Loucy (cell line): ENCODE results near the gene COL17A1.

Source experiments
- H2AFZ ChIP-seq: fragments of 200-600 bp; sonication (generic); 2 replicates; pipeline ENCODE4 v1.6.0; 2016; ENCODE audit warnings: antibody characterized with exemption, mild to moderate bottlenecking, low read length, moderate library complexity
- H3F3A ChIP-seq: fragments of 200-600 bp; 2 replicates; pipeline ENCODE4 v1.6.0; 2016; ENCODE audit warnings: antibody characterized with exemption, low read depth, mild to moderate bottlenecking
- H3K27me3 ChIP-seq: fragments of 200-600 bp; sonication (generic); 2 replicates; pipeline ENCODE4 v1.6.1; 2014; ENCODE audit warnings: low read length, mild to moderate bottlenecking; ENCODE audit not compliant: insufficient read depth, poor library complexity, severe bottlenecking
- H3K36me3 ChIP-seq: fragments of 200-600 bp; sonication (generic); 2 replicates; pipeline ENCODE4 v1.6.1; 2016; ENCODE audit warnings: low read length; ENCODE audit not compliant: insufficient read depth
- H3K4me1 ChIP-seq: fragments of 200-600 bp; sonication (generic); 2 replicates; pipeline ENCODE4 v1.5.1; 2014; ENCODE audit warnings: low read length, mild to moderate bottlenecking; ENCODE audit not compliant: insufficient read depth, poor library complexity, severe bottlenecking
- H3K4me2 ChIP-seq: fragments of 200-600 bp; sonication (generic); 2 replicates; pipeline ENCODE4 v1.6.0; 2014; ENCODE audit warnings: antibody characterized with exemption, low read length, low read depth, mild to moderate bottlenecking; ENCODE audit not compliant: poor library complexity, severe bottlenecking
- H3K4me3 ChIP-seq: fragments of 200-600 bp; sonication (generic); 2 replicates; pipeline ENCODE4 v1.5.1; 2014; ENCODE audit warnings: low read length, mild to moderate bottlenecking, mixed read lengths; ENCODE audit not compliant: poor library complexity, severe bottlenecking
- H3K79me2 ChIP-seq: fragments of 200-600 bp; sonication (generic); 2 replicates; pipeline ENCODE4 v1.6.1; 2014; ENCODE audit warnings: low read length; ENCODE audit not compliant: insufficient read depth
- H3K9ac ChIP-seq: fragments of 200-600 bp; sonication (generic); 2 replicates; pipeline ENCODE4 v1.6.0; 2014; ENCODE audit warnings: mild to moderate bottlenecking, low read depth, low read length, moderate library complexity; ENCODE audit not compliant: poor library complexity, severe bottlenecking
- H3K9me2 ChIP-seq: fragments of 200-600 bp; sonication (generic); replicated peaks from 2 replicates; pipeline ENCODE4 v1.6.1; 2016; ENCODE audit warnings: low read depth, low read length, mixed read lengths
- H3K9me3 ChIP-seq: fragments of 200-600 bp; sonication (generic); 2 replicates; pipeline ENCODE4 v1.6.1; 2014; ENCODE audit warnings: mild to moderate bottlenecking, antibody characterized with exemption, low read length, low read depth; ENCODE audit not compliant: insufficient read depth
- H4K20me1 ChIP-seq: fragments of 200-600 bp; sonication (generic); 2 replicates; pipeline ENCODE4 v1.6.0; 2014; ENCODE audit warnings: antibody characterized with exemption, low read length, mild to moderate bottlenecking; ENCODE audit not compliant: insufficient read depth, poor library complexity, severe bottlenecking
- EZH2phosphoT487 ChIP-seq: fragments of 200-600 bp; IDR thresholded peaks from 2 replicates; pipeline ENCODE4 v1.6.1; 2018; ENCODE audit warnings: antibody characterized with exemption, mild to moderate bottlenecking, moderate library complexity, borderline replicate concordance
- TF ChIP-seq, protein P1 (sequence below): fragments of 200-600 bp; sonication (generic); conservative IDR thresholded peaks from 2 replicates; pipeline ENCODE4 v1.5.1; 2014; ENCODE audit warnings: mild to moderate bottlenecking, antibody characterized with exemption, low read length

COL17A1 gene

DNA sequence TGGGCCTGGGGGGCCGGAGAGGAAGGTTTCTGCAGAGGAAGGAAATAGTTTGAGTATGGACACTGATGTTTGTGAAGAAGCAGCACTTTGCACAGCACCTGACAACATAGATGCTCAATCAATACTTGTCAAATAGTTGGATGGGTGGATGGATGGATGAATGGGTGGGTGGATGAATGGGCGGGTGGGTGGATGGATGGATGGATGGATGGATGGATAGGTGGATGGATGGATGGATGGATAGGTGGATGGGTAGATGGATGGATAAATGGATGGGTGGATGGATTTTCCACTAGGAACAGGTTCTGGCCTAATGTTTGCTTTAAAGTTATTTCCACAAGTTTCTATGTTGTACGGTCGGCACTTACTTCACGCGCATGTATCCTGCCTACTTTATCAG, 45.3 kb downstream of the COL17A1 start:
- no peak for TF ChIP-seq EZH2phosphoT487
- TF ChIP-seq, protein P1, sequence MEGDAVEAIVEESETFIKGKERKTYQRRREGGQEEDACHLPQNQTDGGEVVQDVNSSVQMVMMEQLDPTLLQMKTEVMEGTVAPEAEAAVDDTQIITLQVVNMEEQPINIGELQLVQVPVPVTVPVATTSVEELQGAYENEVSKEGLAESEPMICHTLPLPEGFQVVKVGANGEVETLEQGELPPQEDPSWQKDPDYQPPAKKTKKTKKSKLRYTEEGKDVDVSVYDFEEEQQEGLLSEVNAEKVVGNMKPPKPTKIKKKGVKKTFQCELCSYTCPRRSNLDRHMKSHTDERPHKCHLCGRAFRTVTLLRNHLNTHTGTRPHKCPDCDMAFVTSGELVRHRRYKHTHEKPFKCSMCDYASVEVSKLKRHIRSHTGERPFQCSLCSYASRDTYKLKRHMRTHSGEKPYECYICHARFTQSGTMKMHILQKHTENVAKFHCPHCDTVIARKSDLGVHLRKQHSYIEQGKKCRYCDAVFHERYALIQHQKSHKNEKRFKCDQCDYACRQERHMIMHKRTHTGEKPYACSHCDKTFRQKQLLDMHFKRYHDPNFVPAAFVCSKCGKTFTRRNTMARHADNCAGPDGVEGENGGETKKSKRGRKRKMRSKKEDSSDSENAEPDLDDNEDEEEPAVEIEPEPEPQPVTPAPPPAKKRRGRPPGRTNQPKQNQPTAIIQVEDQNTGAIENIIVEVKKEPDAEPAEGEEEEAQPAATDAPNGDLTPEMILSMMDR = no peak
- no peaks in the 10 kb centered on the region for H4K20me1 ChIP-seq

DNA sequence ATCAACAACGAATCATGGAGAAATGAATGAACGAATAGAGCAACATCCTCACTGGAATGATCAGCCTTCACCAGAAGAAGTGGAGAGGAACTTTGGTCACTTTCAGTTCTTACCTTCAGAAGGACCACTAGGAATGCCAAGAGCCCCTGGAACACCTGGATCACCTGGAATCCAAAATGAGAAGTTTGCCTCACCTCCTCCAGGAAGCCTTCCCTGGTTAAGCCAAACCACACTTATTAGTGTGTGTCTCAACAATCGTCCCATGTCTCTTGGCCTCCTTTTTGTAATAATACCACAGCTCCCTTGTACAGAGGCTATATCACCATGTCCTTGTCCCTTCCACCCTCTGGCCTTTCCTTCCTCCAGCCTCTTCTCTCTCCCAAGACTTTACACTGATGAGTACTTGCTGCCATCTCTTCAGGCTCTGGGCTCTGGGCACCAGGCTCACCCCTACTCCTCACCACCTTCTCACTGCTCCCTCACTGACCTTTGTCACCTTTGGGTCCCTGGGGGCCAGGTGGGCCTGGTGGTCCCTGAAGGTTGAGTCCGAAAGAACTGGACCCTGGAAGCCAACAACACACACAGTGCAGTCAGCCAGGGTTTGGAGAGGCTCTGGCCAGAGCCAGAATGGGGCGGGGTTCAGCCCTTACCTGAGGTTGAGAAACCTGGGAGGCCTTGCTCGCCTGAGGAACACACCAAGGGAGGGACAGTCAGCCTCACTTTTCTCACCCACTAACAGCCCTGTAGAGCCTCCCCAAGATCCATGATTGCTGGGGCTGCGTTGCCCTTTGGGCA, 46.5 kb downstream of the COL17A1 start:
- Histone ChIP-seq H3K27me3 (no peaks in the 10 kb centered on the region), H3F3A (no peaks in the 10 kb centered on the region), H3K79me2 (no peaks in the 10 kb centered on the region)

More for the DNA sequence above, 45.3 kb downstream of the COL17A1 start:
- no peak overlapping the region for H3K4me2 ChIP-seq
- no peaks in the 10 kb centered on the region for H3K9me3 ChIP-seq
- no peaks in the 10 kb centered on the region for H3K27me3 ChIP-seq
- no peak overlapping the region for H3K9ac ChIP-seq
- H3K79me2 ChIP-seq = no peaks in the 10 kb centered on the region
- H3K9me2 ChIP-seq = no peaks in the 10 kb centered on the region
- H2AFZ ChIP-seq = no peak overlapping the region
- H3F3A ChIP-seq = no peaks in the 10 kb centered on the region
- H3K4me1 ChIP-seq = no peaks in the 10 kb centered on the region
- no peaks in the 10 kb centered on the region for H3K36me3 ChIP-seq
- no peak overlapping the region for H3K4me3 ChIP-seq

DNA sequence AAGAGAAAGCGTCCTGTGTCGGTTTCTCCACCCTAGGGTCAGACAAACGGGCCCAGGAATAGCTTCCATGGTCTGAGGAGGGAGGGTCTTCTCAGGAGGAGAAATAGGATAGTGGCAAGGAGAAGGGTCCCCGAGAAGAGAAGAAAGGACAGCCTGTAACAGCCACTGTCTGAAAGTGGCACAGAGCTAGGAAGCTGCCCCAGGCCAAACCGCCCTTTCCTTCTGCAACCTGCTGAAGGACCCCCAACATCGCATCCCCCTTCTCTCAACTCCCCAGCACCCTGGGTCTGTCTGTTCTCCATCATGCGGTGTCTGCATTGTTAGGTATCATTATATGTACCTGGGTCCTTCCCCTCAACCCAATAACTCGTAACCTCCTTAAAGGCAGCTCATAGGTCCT, 47.1 kb downstream of the COL17A1 start:
- H4K20me1 ChIP-seq = no peaks in the 10 kb centered on the region
- no peaks in the 10 kb centered on the region for H3K9me3 ChIP-seq
- H3K79me2 ChIP-seq = no peaks in the 10 kb centered on the region
- TF ChIP-seq EZH2phosphoT487 = no peak
- TF ChIP-seq, protein P1 = no peak
- no peaks in the 10 kb centered on the region for H3K36me3 ChIP-seq
- H3K4me1 ChIP-seq = no peaks in the 10 kb centered on the region
- H2AFZ ChIP-seq = no peak overlapping the region
- H3K4me3 ChIP-seq = no peak overlapping the region
- no peaks in the 10 kb centered on the region for H3K9me2 ChIP-seq
- no peak overlapping the region for H3K9ac ChIP-seq
- no peaks in the 10 kb centered on the region for H3K27me3 ChIP-seq
- H3K4me2 ChIP-seq = no peak overlapping the region
- H3F3A ChIP-seq = no peaks in the 10 kb centered on the region

More for the DNA sequence above, 46.5 kb downstream of the COL17A1 start:
- Histone ChIP-seq H3K9me2 (no peaks in the 10 kb centered on the region), H3K36me3 (no peaks in the 10 kb centered on the region), H3K4me2 (no peak overlapping the region), H3K9me3 (no peaks in the 10 kb centered on the region), H3K9ac (no peak overlapping the region), H4K20me1 (no peaks in the 10 kb centered on the region), H2AFZ (no peak overlapping the region), H3K4me1 (no peaks in the 10 kb centered on the region), H3K4me3 (no peak overlapping the region)
- TF ChIP-seq EZH2phosphoT487 = no peak
- TF ChIP-seq, protein P1 = no peak
